ENCODE measurements around the gene SLC16A8.

The SLC16A8 gene

DNA sequence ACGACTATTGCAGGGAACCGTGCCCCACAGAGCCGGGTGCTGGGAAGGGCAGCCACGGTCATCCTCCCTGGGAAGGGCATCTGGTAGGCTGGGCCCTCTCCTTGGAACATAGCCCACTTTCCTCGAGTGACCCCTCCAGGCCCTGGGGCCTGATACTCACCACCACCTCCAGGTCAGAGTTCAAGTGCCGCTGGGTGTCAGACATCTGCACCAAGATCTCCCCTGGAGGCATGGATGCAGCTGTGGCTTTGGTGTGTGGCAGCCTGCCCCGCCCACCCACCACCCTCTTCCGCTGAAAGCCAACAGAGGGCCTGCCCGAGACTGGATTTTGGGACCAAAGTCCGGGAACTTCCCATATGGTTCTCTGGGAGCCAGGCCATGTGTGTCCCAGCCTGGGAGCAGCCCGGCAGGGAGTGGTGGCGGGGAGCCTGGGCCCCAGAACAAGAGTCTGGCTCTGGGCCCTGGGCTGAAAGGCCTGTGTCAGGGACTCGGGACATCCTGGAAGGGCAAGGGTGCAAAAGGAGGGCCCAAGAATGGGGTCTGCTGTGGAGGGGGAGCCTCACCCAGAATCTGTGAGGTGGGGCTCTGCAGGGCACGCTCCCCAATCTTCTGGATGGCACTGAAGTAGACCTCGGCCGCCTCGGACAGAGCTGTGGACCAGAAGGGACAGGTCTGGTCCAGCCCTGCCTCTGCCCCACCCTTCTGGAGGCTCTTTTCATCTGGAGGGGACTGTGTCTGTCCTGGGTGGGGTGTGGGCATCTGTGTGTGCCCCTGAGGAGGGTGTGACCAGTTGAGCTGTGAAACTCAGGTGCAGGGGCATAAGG lies 23.9 kb upstream of the SLC16A8 start:
- TF ChIP-seq CTCF (IDR thresholded peaks at IDR 0.05), result no peak
- Histone ChIP-seq H3K4me3 (no peak overlapping the region), H3K27ac (no peak overlapping the region)

GRCh38 chr22:38106814-38107578 lies 23.0 kb upstream of the SLC16A8 start:
- Histone ChIP-seq H3K27ac (no peak overlapping the region), H3K4me3 (no peak overlapping the region)
- TF ChIP-seq CTCF (IDR thresholded peaks at IDR 0.05), result no peak
- no peak for DNase-seq (ENCODE audit: low spot score)

More for the DNA sequence above, 23.9 kb upstream of the SLC16A8 start:
- no peak for DNase-seq (ENCODE audit: low spot score)

- no peak for TF ChIP-seq CTCF (IDR thresholded peaks at IDR 0.05)
- H3K4me3 ChIP-seq, result no peak overlapping the region
- H3K27ac ChIP-seq, result no peak overlapping the region
- no peak for DNase-seq (ENCODE audit: low spot score)
Observed at GRCh38 chr22:38104084-38104483, 20.1 kb upstream of the SLC16A8 start.

- no peak overlapping the region for H3K4me3 ChIP-seq
- no peak for TF ChIP-seq CTCF (IDR thresholded peaks at IDR 0.05)
- DNase-seq (ENCODE audit: low spot score), result no peak
- no peak overlapping the region for H3K27ac ChIP-seq
Observed at GRCh38 chr22:38103641-38104040, 19.7 kb upstream of the SLC16A8 start.

- H3K27ac ChIP-seq, result peak overlapping the region; percentile 28 to 63
Observed at GRCh38 chr22:38098410-38099249, 14.6 kb upstream of the SLC16A8 start.

More at GRCh38 chr22:38098410-38099249, 14.6 kb upstream of the SLC16A8 start:
- DNase-seq (ENCODE audit: low spot score), result no peak
- no peak for TF ChIP-seq CTCF (IDR thresholded peaks at IDR 0.05)
- H3K4me3 ChIP-seq, result no peak overlapping the region
